BE2C (cell line): ENCODE data around the gene ABTB2.

ENCODE experiments used
- DNase-seq: peaks from one replicate; pipeline ENCODE4 v3.0.0-alpha.2; 2020
- H3K27me3 ChIP-seq: fragments of 250-450 bp; sonication (Bioruptor Pico); 2 replicates; pipeline ENCODE4 v1.5.1; 2020; ENCODE audit warnings: mild to moderate bottlenecking
- H3K36me3 ChIP-seq: fragments of 250-450 bp; sonication (Bioruptor Pico); 2 replicates; pipeline ENCODE4 v1.5.1; 2020; ENCODE audit warnings: mild to moderate bottlenecking
- H3K4me1 ChIP-seq: fragments of 250-450 bp; sonication (Bioruptor Pico); 2 replicates; pipeline ENCODE4 v1.5.1; 2020
- H3K4me3 ChIP-seq: 2 replicates; pipeline ENCODE4 v1.5.1; 2011; ENCODE audit warnings: low read depth, low read length
- H3K9me3 ChIP-seq: fragments of 250-450 bp; sonication (Bioruptor Pico); 2 replicates; pipeline ENCODE4 v1.5.1; 2020
- TF ChIP-seq, protein P1 (sequence below): IDR thresholded peaks from 2 replicates; pipeline ENCODE4 v1.5.1; 2012; ENCODE audit warnings: mild to moderate bottlenecking, low read depth, low read length

The ABTB2 gene

DNA sequence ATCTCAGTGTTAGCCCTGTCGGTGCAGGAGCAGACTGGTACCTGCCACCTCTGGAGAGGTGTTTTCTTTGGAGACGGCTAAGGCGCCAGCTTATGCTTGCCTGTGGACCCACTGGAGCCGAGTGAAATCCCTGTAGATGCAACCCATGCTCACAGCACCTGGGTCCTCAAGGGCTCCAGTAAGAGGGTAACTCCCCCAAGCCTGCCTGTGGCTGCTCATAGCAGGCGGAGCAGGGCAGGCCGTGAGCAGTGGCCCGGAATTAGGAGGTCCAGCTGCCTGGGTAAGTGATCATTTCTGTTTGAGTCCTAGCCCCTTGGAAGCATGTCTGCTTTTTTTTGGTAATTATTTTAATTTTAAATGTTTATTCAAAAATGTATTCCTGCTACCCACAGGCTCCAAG is 208.5 kb downstream of the ABTB2 start:
- Histone ChIP-seq H3K4me1 (peaks cover 3% of the 10 kb centered on the region; the same call in 1 of the 2 replicates), H3K27me3 (no peaks in the 10 kb centered on the region), H3K9me3 (no peaks in the 10 kb centered on the region), H3K4me3 (no peak overlapping the region), H3K36me3 (peaks cover 18% of the 10 kb centered on the region)
- TF ChIP-seq, protein P1, sequence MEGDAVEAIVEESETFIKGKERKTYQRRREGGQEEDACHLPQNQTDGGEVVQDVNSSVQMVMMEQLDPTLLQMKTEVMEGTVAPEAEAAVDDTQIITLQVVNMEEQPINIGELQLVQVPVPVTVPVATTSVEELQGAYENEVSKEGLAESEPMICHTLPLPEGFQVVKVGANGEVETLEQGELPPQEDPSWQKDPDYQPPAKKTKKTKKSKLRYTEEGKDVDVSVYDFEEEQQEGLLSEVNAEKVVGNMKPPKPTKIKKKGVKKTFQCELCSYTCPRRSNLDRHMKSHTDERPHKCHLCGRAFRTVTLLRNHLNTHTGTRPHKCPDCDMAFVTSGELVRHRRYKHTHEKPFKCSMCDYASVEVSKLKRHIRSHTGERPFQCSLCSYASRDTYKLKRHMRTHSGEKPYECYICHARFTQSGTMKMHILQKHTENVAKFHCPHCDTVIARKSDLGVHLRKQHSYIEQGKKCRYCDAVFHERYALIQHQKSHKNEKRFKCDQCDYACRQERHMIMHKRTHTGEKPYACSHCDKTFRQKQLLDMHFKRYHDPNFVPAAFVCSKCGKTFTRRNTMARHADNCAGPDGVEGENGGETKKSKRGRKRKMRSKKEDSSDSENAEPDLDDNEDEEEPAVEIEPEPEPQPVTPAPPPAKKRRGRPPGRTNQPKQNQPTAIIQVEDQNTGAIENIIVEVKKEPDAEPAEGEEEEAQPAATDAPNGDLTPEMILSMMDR: no peak
- DNase-seq: no peak

DNA sequence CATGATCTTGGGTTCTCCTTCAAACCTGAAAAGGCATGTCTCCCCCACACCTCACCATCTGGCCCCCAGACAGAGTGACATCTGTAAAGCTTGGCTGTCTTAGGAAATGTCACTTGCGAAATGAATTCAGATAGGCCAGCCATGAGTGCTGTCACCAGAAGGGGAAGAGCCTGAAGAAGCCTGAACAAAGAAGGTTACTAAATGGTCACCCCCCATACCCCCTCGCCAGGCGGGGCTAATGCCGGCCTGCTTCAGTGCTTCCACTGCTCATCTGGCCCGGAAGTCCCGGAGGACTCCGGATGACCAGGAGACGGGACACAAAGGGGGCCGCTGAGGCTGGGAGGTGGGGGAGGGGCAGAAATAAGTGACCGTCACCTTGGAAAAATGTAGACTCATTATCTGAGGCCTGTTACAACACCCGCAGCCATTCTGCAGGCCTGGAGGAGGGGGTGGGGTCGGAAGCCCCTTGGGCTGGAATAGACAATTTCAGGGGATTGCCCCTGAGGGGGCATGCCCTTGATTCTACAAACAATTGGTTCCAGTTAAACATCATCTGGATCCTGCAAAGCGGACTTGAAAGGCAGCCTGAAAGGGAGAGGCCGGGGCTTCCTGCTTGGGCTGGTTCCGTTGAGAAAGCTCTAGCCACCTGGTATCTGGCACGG is 209.2 kb downstream of the ABTB2 start:
- Histone ChIP-seq H3K9me3 (no peaks in the 10 kb centered on the region), H3K4me3 (no peak overlapping the region), H3K4me1 (peaks cover 3% of the 10 kb centered on the region; the same call in 1 of the 2 replicates), H3K27me3 (no peaks in the 10 kb centered on the region), H3K36me3 (peaks cover 18% of the 10 kb centered on the region)
- TF ChIP-seq, protein P1: no peak
- DNase-seq: no peak

DNA sequence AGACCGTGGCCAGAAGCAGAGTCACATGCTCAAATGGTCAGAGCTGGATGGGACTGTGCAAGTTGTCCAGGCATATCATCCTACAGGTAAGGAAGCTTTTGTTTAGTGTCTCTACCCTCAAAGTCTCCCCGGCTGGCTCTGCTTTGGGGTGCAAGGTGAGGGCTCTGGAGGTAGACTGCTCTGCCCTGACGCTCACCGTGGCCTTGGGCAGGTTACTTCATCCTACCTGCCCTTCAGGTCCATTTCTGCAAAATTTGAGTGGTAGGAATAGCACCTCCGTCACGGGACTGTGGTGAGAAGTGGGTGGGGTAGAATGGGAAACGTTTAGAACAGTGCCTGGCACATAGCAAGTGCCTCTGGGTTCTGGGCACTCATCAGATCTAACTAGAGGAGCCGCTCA is 210.2 kb downstream of the ABTB2 start:
- H3K4me1 ChIP-seq: peaks cover 3% of the 10 kb centered on the region; the same call in 1 of the 2 replicates
- TF ChIP-seq, protein P1: no peak
- DNase-seq: no peak
- H3K9me3 ChIP-seq: no peaks in the 10 kb centered on the region
- no peaks in the 10 kb centered on the region for H3K27me3 ChIP-seq
- no peak overlapping the region for H3K4me3 ChIP-seq
- H3K36me3 ChIP-seq: peaks cover 27% of the 10 kb centered on the region

DNA sequence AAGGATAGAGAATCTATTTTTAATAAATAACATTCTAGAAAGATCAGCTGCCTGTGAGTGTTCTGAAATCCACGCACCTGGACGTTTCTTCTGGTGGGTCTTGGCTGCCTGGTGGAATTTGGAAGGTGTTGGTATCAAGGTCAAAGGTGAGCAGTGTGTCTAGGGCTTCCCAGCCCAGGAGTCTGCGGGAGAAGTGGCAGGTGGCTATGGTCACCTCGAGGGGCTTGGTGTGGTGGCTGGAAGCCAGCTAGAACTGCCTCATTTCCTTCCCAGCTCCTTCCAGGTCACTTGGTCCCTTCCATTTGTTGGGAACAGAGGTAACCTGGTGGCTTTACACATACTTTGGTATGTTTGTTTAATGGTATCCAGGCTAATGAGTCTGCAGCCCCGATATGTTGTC is 210.9 kb downstream of the ABTB2 start:
- Histone ChIP-seq H3K9me3 (no peaks in the 10 kb centered on the region), H3K27me3 (no peaks in the 10 kb centered on the region), H3K4me3 (no peak overlapping the region), H3K36me3 (peaks cover 27% of the 10 kb centered on the region), H3K4me1 (peaks cover 3% of the 10 kb centered on the region; the same call in 1 of the 2 replicates)
- TF ChIP-seq, protein P1: no peak
- no peak for DNase-seq

DNA sequence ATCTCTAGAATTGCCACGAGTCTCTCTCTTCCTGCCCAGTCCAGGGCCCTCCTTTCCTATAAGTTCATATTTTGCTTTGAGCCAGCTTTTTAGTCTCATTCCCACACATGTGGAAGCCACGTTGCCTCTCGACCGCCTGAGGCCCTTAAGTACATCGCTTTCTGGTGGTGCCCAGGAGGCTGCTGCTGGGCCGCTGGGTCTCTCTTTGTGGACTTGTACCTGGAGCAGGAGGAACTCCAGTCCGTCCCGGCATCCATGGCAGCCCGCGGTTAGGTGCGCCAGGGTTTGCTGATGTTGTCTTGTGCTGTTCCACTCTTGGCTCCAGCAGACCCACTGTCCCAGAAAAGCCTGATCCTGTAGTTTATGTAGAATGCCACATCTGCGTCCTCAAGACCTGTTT is 211.4 kb downstream of the ABTB2 start:
- Histone ChIP-seq H3K4me3 (no peak overlapping the region), H3K9me3 (no peaks in the 10 kb centered on the region), H3K4me1 (peaks cover 3% of the 10 kb centered on the region; the same call in 1 of the 2 replicates), H3K36me3 (peaks cover 30% of the 10 kb centered on the region), H3K27me3 (no peaks in the 10 kb centered on the region)
- DNase-seq: no peak
- TF ChIP-seq, protein P1: no peak

DNA sequence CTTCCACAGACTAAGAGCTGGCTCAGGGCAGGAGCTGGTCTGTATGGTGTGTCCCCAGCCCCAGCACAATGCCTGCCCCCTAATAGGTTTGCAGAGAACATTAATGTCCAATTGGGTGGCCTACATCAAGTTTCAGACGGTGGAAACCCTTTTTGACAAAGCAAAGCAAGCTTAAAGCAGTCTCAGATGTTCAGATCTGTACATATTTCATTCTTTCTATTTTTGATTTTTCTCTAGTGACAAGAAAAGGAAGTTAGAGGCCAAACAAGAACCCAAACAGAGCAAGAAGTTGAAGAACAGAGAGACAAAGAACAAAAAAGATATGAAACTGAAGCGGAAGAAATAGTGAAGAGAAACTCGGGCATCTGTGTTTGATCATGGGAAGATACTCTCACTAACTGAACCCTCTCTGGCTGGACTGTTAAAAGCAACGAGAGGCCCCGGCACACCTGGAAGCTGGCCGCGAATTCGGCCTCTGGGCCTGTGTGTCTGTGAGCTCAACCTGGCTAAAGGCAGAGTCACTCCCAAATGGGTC is 211.9 kb downstream of the ABTB2 start:
- no peak for DNase-seq
- TF ChIP-seq, protein P1: no peak
- H3K36me3 ChIP-seq: peaks cover 32% of the 10 kb centered on the region
- no peaks in the 10 kb centered on the region for H3K27me3 ChIP-seq
- H3K9me3 ChIP-seq: no peaks in the 10 kb centered on the region
- no peak overlapping the region for H3K4me3 ChIP-seq
- H3K4me1 ChIP-seq: peaks cover 3% of the 10 kb centered on the region; the same call in 1 of the 2 replicates
